A549 (cell line): ENCODE results near the gene SMPD2.

Source experiments
- CBX8 ChIP-seq: fragments of 200-600 bp; sonication (generic); IDR thresholded peaks from 2 replicates; pipeline ENCODE4 v1.6.1; 2016
- CHD4 ChIP-seq: fragments of 200-600 bp; sonication (generic); IDR thresholded peaks from 2 replicates; pipeline ENCODE4 v1.6.1; 2016; ENCODE audit warnings: antibody characterized with exemption, mild to moderate bottlenecking, borderline replicate concordance
- CTCF ChIP-seq: fragments of >200 bp; sonication (Bioruptor Twin); formaldehyde crosslinking; IDR thresholded peaks from 3 replicates; pipeline ENCODE4 v1.5.1; 2016
- EP300 ChIP-seq, 2 experiments: fragments of >200 bp; sonication (Bioruptor Twin); formaldehyde crosslinking; IDR thresholded peaks; 2 replicates in 1 of 2; 3 replicates in 1 of 2; pipeline ENCODE4 v1.6.1; 2016 to 2017
- FOSL2 ChIP-seq, 2 experiments: fragments of 450-650 bp in 1 of 2; fragments of >200 bp in 1 of 2; sonication (Bioruptor Twin) in 1 of 2; formaldehyde crosslinking; IDR thresholded peaks; 2 replicates each; pipeline versions ENCODE4 v1.5.0 to v1.6.1; 2016 to 2020; ENCODE audit warnings: mild to moderate bottlenecking in 1 of 2, moderate library complexity in 1 of 2
- MAFK ChIP-seq: fragments of 450-650 bp; IDR thresholded peaks from 2 replicates; pipeline ENCODE4 v1.6.1; 2014; ENCODE audit not compliant: partially characterized antibody
- MAX ChIP-seq: IDR thresholded peaks from 2 replicates; pipeline ENCODE4 v1.6.1; 2012
- MAZ ChIP-seq: fragments of 150-350 bp; IDR thresholded peaks from 2 replicates; pipeline ENCODE4 v1.6.1; 2014; ENCODE audit warnings: antibody characterized with exemption, low read depth, low read length, borderline replicate concordance
- MYC ChIP-seq: IDR thresholded peaks from 2 replicates; pipeline ENCODE4 v1.6.1; 2012; ENCODE audit warnings: mild to moderate bottlenecking, inconsistent platforms, low read length, improper control_type of control experiment, borderline replicate concordance
- POLR2A ChIP-seq: IDR thresholded peaks from 2 replicates; pipeline ENCODE4 v1.6.1; 2012; ENCODE audit warnings: mild to moderate bottlenecking, low read length
- SMC3 ChIP-seq: fragments of >200 bp; sonication (Bioruptor Twin); formaldehyde crosslinking; IDR thresholded peaks from 3 replicates; pipeline ENCODE4 v1.6.1; 2018; ENCODE audit warnings: inconsistent platforms
- ZFP36 ChIP-seq: fragments of 450-650 bp; IDR thresholded peaks from 2 replicates; pipeline ENCODE4 v1.6.1; 2014; ENCODE audit warnings: borderline replicate concordance; ENCODE audit not compliant: partially characterized antibody

- TF ChIP-seq ZFP36 (no peak), CHD4 (no peak), SMC3 (no peak), CTCF (no peak), MAZ (no peak), CBX8 (no peak), EP300 (IDR thresholded peaks at IDR 0.05) (no peak), FOSL2 (IDR thresholded peaks at IDR 0.05) (no peak), FOSL2 (CRISPR knock-in tag; IDR thresholded peaks at IDR 0.05) (no peak), MAFK (no peak), MYC (no peak), MAX (no peak), POLR2A (no peak)
These were observed 36.7 kb downstream of the SMPD2 start for GRCh38 chr6:109477184-109477583.
